Left ventricle myocardium inferior (tissue), 1 donor: ENCODE results near the gene KLHL29. TPM values are rescaled to one million over a fixed set of nuclear protein-coding genes. Genes with fewer than 3 reads are reported as not detected.

Experiments used
- DNase-seq: peaks from one replicate; pipeline ENCODE4 v3.0.0-alpha.2; 2020
- H3K27ac ChIP-seq: fragments of 200-600 bp; replicated peaks from 2 replicates; pipeline ENCODE4 v1.8.0; 2021
- H3K27me3 ChIP-seq: fragments of 200-600 bp; 2 replicates; pipeline ENCODE4 v1.8.0; 2021; ENCODE audit warnings: low read depth
- H3K36me3 ChIP-seq: fragments of 200-600 bp; 2 replicates; pipeline ENCODE4 v1.8.0; 2021
- H3K4me1 ChIP-seq: fragments of 200-600 bp; 2 replicates; pipeline ENCODE4 v1.8.0; 2021
- H3K4me3 ChIP-seq: fragments of 200-600 bp; 2 replicates; pipeline ENCODE4 v1.8.0; 2021; ENCODE audit warnings: mild to moderate bottlenecking, moderate library complexity
- H3K9me3 ChIP-seq: fragments of 200-600 bp; replicated peaks from 2 replicates; pipeline ENCODE4 v1.8.0; 2021
- CTCF ChIP-seq: fragments of 200-600 bp; IDR thresholded peaks from 2 replicates; pipeline ENCODE4 v1.8.0; 2021; ENCODE audit warnings: antibody characterized with exemption, mild to moderate bottlenecking, borderline replicate concordance
- intact Hi-C: fragments of 100-400 bp; cut with micrococcal nuclease; formaldehyde crosslinking; loops from one replicate; pipeline ENCODE4 v1.11.0; 2022
- total RNA-seq: library from RNA; stranded (reverse); fragmentation: NEBNext Ultra II Directional; extraction: Animal tissue kit (Norgen Biotek cat#: 25700); gene quantifications from one replicate; pipeline ENCODE4 v1.2.1, GENCODE V29; 2021
- donor health status: DM: no; HTN: yes; CAD: no; lungs with severe emphysema.

The KLHL29 gene
- total RNA-seq, 1 donor from 2014 or later = 1.1 TPM

DNA sequence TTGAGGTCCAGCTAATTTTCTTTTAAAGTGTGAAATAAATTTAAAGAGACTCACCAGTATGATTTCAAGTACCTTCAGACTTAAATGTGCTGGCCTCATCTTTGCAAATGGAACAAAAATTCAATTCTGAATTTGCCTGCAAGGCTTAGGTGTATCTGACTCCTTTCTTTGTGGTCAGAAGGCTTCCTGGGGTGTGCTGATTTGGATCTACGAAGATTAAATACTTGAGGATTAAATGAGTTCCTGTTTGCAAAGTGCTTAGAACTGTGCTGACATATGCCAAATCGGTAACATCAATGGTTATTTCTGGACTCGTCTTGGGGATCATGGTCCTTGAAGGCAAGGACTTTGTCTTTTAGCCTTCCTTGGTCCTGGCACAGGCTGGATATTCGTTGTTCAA, 9.7 kb downstream of the KLHL29 start:
- intact Hi-C loops = no loop called here
- Histone ChIP-seq H3K4me3 (no peak overlapping the region), H3K27ac (no peak overlapping the region), H3K27me3 (peaks cover 81% of the 10 kb centered on the region), H3K9me3 (no peaks in the 10 kb centered on the region), H3K36me3 (no peaks in the 10 kb centered on the region), H3K4me1 (no peaks in the 10 kb centered on the region)
- TF ChIP-seq CTCF = no peak
- DNase-seq = no peak

- no peak overlapping the region for H3K4me3 ChIP-seq
- H3K4me1 ChIP-seq = no peaks in the 10 kb centered on the region
- no peak for DNase-seq
- TF ChIP-seq CTCF = no peak
- H3K27ac ChIP-seq = no peak overlapping the region
- no peaks in the 10 kb centered on the region for H3K36me3 ChIP-seq
- H3K9me3 ChIP-seq = no peaks in the 10 kb centered on the region
- intact Hi-C loops = no loop called here
- peaks cover 77% of the 10 kb centered on the region for H3K27me3 ChIP-seq
Measured at GRCh38 chr2:23397478-23397877, 12.5 kb downstream of the KLHL29 start.

DNA sequence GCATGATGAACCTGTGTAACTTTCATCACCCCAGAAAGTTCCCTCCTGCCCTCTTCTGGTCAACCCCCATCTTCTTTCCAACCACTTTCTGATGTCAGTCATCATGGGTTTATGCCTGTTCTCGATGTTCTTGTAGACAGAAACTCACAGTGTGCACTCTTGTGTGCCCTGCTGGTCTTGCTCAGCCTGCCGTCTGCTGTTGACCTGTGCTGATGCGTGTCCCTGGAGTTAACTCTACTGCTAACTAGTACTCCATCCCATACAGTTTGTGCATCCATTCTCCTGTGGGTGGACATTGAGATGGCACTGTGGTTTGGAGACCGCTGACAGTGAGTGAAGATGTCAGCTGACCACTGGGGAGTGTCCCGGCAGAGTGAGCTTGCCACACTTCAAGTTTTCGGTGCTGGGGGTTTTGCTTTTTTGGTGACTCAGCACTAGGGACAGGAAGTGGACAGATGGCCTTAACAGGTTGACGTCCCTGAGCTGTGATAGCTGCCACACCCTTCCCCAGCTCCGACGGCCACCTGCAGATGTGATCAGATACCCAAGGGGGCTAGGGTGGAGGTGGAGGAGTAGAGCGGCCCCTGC, 14.8 kb downstream of the KLHL29 start:
- Histone ChIP-seq H3K9me3 (no peaks in the 10 kb centered on the region), H3K27me3 (peaks cover 55% of the 10 kb centered on the region), H3K27ac (no peak overlapping the region), H3K4me1 (peaks cover 12% of the 10 kb centered on the region), H3K36me3 (no peaks in the 10 kb centered on the region), H3K4me3 (no peak overlapping the region)
- intact Hi-C loops = no loop called here
- DNase-seq = no peak
- TF ChIP-seq CTCF = no peak

GRCh38 chr2:23400703-23401102, 15.7 kb downstream of the KLHL29 start:
- Histone ChIP-seq H3K27ac (no peak overlapping the region), H3K9me3 (no peaks in the 10 kb centered on the region), H3K36me3 (no peaks in the 10 kb centered on the region), H3K27me3 (peaks cover 49% of the 10 kb centered on the region), H3K4me3 (no peak overlapping the region), H3K4me1 (peaks cover 12% of the 10 kb centered on the region)
- DNase-seq = no peak
- TF ChIP-seq CTCF = no peak
- intact Hi-C loops = no loop called here

DNA sequence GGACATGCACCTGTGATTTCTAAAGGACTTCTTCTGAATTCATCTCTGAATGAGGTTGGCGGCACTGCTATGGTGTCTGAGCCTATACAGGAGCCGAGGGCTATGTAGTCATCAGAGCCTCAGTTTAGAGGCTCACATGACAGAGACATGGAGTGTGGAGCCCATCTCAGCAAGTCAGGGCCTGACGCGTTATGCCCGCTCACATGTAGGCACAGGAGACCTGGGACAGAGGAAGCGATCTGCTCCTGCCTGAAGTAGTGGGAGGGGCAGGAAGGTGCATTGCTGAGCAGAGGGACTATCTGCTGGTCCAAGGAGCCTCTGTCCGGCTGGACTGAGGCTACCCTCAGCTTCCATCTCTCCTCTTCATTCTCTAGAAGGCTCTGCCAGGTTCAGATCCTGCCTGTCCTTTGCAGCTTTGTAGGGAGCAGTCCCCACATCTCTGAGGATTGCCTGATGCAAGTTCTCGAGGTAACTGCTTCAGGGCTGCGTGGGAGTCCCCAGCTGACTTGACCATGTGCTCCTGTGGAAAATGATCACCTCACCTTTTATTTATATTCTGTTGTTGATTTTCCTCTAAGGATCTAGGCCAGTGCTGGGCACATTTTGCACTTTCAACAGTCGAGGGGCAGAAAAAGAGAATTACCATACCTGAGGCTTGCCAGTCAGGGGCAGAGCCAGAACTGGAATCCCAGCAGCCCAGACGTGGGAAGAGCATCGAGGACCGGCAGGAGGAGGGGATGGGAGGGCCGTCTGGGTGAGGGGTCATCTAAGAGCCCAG, 16.6 kb downstream of the KLHL29 start:
- no peak for TF ChIP-seq CTCF
- peaks cover 43% of the 10 kb centered on the region for H3K27me3 ChIP-seq
- no peak for DNase-seq
- H3K27ac ChIP-seq = no peak overlapping the region
- no peaks in the 10 kb centered on the region for H3K9me3 ChIP-seq
- intact Hi-C loops = no loop called here
- peaks cover 12% of the 10 kb centered on the region for H3K4me1 ChIP-seq
- H3K4me3 ChIP-seq = no peak overlapping the region
- no peaks in the 10 kb centered on the region for H3K36me3 ChIP-seq
